Calu3 (cell line): Measurements from ENCODE around the gene PICK1. TPM values are rescaled to one million over a fixed set of nuclear protein-coding genes. Genes with fewer than 3 reads are reported as not detected.

Experiments
- BruUV-seq: library from RNA; stranded (reverse); fragments of 400-500 nt; replicated peaks from 2 replicates; lab custom pipeline; 2021; lab: Mats Ljungman, UMichigan
- CTCF ChIA-PET: fragments of 300-600 bp; sonication (Branson Sonifier 250); formaldehyde crosslinking; loops from one replicate; lab custom pipeline; 2022; ENCODE audit warnings: antibody characterized with exemption; lab: Charles Lee
- DNase-seq: peaks from one replicate; pipeline ENCODE4 v3.0.0; 2022
- H3K27ac Mint-ChIP-seq: one replicate; pipeline ENCODE4 v1.8.0; 2022; ENCODE audit warnings: mixed read lengths; ENCODE audit not compliant: unreplicated experiment
- H3K27me3 Mint-ChIP-seq: one replicate; pipeline ENCODE4 v1.8.0; 2022; ENCODE audit warnings: mixed read lengths; ENCODE audit not compliant: unreplicated experiment
- H3K36me3 Mint-ChIP-seq: one replicate; pipeline ENCODE4 v1.8.0; 2022; ENCODE audit warnings: mild to moderate bottlenecking, moderate library complexity, mixed read lengths; ENCODE audit not compliant: insufficient read depth, unreplicated experiment
- H3K4me1 Mint-ChIP-seq: one replicate; pipeline ENCODE4 v1.8.0; 2022; ENCODE audit warnings: mild to moderate bottlenecking, low read depth, mixed read lengths; ENCODE audit not compliant: unreplicated experiment
- H3K4me3 Mint-ChIP-seq: one replicate; pipeline ENCODE4 v1.8.0; 2022; ENCODE audit warnings: mild to moderate bottlenecking, low read depth, moderate library complexity, mixed read lengths; ENCODE audit not compliant: unreplicated experiment
- H3K9me3 Mint-ChIP-seq: one replicate; pipeline ENCODE4 v1.8.0; 2022; ENCODE audit warnings: low read depth, mixed read lengths; ENCODE audit not compliant: unreplicated experiment
- CTCF ChIP-seq: fragments of 200-600 bp; IDR thresholded peaks from one replicate; pipeline ENCODE4 v1.8.0; 2022; ENCODE audit warnings: antibody characterized with exemption; ENCODE audit not compliant: unreplicated experiment
- intact Hi-C: fragments of 100-400 bp; cut with micrococcal nuclease; formaldehyde crosslinking; loops from one replicate; pipeline ENCODE4 v1.10.0; 2022; ENCODE audit not compliant: unreplicated experiment
- total RNA-seq: library from RNA; stranded (reverse); gene quantifications from 2 replicates; pipeline ENCODE4 v1.2.3, GENCODE V29; 2022

The PICK1 gene
- total RNA-seq, 1 experiment from 2014 or later = 54.2 TPM

- H3K4me1 Mint-ChIP-seq = peaks cover 11% of the 10 kb centered on the region
- DNase-seq = peak; percentile 85
- CTCF ChIA-PET = interaction anchor here (0.6 to 1.8 kb wide), 27 partner anchors 18 to 714 kb away, joined by 3 to 12 read pairs (median 3); partner anchors contain the start of genes BAIAP2L2 and TOMM22
- no peaks in the 10 kb centered on the region for H3K9me3 Mint-ChIP-seq
- TF ChIP-seq CTCF = peak; percentile 92
- no peak overlapping the region for H3K4me3 Mint-ChIP-seq
- intact Hi-C loops = loop anchor here (5.0 to 10.0 kb wide), 3 partner anchors 263 to 520 kb away; partner anchors contain the start of genes CSNK1E and DMC1
- H3K27ac Mint-ChIP-seq = no peak overlapping the region
- H3K27me3 Mint-ChIP-seq = peaks cover 8% of the 10 kb centered on the region
- no TSS peak for BruUV-seq
- peaks cover 17% of the 10 kb centered on the region for H3K36me3 Mint-ChIP-seq
Measured at GRCh38 chr22:38051900-38052862, 5.0 kb upstream of the PICK1 start.

GRCh38 chr22:38062791-38063190 lies 5.6 kb downstream of the PICK1 start:
- DNase-seq = no peak
- no TSS peak for BruUV-seq
- Mint-ChIP-seq H3K36me3 (peaks cover 76% of the 10 kb centered on the region), H3K9me3 (no peaks in the 10 kb centered on the region), H3K4me1 (peaks cover 7% of the 10 kb centered on the region), H3K27ac (no peak overlapping the region), H3K4me3 (no peak overlapping the region), H3K27me3 (no peaks in the 10 kb centered on the region)
- CTCF ChIA-PET = no interaction called here
- TF ChIP-seq CTCF = no peak
- intact Hi-C loops = no loop called here

DNA sequence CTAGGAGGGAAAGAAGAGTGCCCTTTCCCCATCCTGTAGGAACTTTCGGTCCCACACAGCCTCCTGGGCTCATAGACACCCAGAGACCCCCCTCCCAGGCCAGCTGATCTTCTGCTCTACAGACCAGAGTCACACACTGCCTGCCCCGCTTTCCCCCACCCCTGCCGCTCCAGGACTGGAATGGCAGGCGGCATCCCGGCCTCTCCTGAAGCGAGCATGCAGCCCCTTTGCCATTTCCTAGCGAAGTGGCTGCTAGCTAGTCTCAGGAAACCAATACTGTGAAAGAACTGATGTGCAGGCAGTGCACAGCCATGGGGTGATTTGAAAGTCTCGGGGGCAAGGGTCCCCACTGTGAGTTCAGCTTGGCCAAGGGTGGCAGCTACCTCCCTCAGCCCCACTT lies 8.3 kb downstream of the PICK1 start:
- intact Hi-C loops = no loop called here
- no peak for DNase-seq
- peaks cover 61% of the 10 kb centered on the region for H3K36me3 Mint-ChIP-seq
- no TSS peak for BruUV-seq
- H3K9me3 Mint-ChIP-seq = no peaks in the 10 kb centered on the region
- CTCF ChIA-PET = no interaction called here
- no peak overlapping the region for H3K4me3 Mint-ChIP-seq
- no peaks in the 10 kb centered on the region for H3K4me1 Mint-ChIP-seq
- H3K27me3 Mint-ChIP-seq = no peaks in the 10 kb centered on the region
- TF ChIP-seq CTCF = no peak
- H3K27ac Mint-ChIP-seq = no peak overlapping the region

DNA sequence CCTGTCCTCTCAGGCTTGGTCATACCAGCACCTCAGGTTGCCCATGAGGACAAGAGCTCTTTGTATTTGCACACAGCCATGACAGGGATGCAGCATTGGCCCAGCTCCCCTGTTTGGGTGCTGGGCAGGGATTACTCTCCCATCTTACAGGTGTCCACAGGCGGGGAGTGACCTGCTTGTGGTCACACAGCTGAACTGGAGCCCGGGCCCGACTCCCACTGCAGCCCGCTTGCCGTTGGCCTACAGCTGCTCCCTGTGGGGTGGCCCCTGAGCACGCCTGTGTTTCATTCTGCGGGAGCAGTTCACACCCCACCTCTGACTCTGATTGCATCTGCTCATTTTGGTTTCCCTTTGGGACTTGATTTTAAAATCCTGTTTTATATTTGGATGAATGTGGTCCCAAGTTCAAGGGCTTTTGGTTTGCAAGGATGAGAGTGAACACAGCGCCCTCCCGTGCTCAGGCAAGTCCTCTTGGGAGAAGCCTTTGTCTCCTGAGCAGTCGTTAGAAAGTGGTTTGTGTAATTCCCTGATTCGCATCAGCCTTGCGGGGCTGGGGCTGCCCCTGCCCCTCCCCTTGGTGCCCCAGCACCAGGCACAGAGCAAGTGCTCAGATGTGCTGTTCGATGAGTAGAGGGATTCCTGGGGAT lies 9.3 kb downstream of the PICK1 start:
- CTCF ChIA-PET = no interaction called here
- intact Hi-C loops = no loop called here
- Mint-ChIP-seq H3K27ac (no peak overlapping the region), H3K27me3 (no peaks in the 10 kb centered on the region), H3K4me1 (no peaks in the 10 kb centered on the region), H3K4me3 (no peak overlapping the region), H3K9me3 (no peaks in the 10 kb centered on the region), H3K36me3 (peaks cover 58% of the 10 kb centered on the region)
- BruUV-seq = no TSS peak
- DNase-seq = no peak
- TF ChIP-seq CTCF = no peak
